GM21528 (cell line): ENCODE data around the gene NHLH1.

Experiments
- ATAC-seq: cut with Tn5 transposase; IDR thresholded peaks from one replicate; pipeline ENCODE4 v1.9.1; 2021; ENCODE audit warnings: mild to moderate bottlenecking, moderate library complexity; ENCODE audit not compliant: unreplicated experiment, low FRiP score

Gene NHLH1

DNA sequence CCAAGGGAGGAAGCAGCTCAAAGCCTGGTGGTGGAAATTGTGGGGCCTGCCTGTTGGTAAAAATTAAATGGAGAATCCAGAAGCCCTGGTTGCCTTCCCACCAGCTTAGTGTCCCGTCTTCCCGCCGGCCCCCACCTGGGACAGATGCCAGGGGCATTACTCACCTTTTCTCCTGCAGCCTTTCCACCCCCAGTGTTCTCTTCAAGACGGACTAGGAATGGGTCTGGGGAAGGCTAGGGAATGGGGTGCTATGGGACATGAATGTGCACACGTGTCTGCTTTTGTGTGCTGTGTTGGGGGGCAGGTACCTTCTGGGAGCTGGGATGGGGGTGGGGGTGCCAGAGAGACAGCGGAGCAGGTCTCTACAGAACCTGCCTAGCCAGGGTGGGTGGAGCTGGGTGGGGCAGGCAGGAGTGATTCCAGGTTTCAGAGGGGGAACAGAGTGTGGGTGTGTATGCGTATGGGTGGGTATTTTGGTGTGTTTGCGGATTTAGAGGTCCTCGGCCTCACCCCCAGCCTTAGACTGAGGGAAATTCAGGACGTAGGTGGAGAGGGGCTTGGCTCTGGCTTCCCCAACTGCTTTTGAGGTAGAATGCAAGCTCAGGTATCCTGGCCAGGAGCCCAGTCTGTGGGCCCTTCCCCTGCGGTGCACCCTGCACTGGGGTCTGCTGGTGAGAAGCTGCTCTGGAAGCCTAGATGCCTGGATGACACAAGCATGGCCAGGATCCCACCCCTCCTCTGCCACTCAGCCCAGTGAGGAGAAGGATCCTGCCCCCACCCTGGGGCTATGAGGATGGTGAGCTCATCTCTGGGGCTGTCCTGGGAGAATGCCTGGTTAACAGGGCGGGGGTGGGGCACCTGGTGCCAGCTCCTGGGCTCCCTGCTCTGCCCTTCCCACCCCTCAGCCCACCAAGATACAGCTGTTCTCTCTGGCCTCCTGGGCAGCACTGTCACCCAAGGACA lies 41.2 kb downstream of the NHLH1 start:
- ATAC-seq = no peak

- no peak for ATAC-seq
Observed at GRCh38 chr1:160408864-160409263, 42.0 kb downstream of the NHLH1 start.

DNA sequence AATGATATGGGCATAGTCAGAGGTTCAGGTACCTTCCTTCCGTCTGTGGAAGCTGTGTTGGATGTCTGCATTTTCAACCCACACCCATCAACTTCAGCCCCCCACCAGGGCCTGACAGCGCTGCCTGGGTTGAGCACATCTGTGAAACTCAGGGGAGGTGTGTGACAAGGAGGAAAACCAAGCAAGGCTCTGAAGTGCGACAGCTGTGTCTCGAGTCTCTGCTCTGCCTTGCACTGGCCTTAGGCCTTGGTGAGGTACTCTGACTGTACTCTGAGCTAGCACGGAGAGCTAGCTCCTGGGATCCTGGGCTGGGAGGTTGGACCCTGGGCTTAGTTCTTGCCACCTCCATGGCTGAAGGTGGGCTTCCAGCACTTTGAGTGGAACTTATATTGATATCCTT lies 42.6 kb downstream of the NHLH1 start:
- ATAC-seq = no peak

GRCh38 chr1:160410406-160411005 lies 43.6 kb downstream of the NHLH1 start:
- no peak for ATAC-seq

GRCh38 chr1:160411271-160412027 lies 44.6 kb downstream of the NHLH1 start:
- ATAC-seq = no peak

DNA sequence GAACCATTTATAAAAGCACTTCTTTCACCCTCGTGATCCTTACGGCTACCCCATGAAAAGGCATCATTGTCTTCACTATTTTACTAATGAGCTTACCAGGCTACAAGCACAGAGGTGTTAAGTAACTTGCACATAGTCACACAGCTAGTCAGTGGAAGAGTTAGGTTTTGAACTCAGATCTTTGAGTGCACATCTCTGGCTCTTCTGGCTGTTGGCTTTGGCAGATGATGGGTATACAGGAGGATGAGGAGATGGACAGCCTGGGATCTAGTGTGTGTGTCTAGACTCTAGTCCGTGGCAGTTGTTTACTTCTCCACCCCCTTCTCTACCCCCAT lies 45.1 kb downstream of the NHLH1 start:
- no peak for ATAC-seq

DNA sequence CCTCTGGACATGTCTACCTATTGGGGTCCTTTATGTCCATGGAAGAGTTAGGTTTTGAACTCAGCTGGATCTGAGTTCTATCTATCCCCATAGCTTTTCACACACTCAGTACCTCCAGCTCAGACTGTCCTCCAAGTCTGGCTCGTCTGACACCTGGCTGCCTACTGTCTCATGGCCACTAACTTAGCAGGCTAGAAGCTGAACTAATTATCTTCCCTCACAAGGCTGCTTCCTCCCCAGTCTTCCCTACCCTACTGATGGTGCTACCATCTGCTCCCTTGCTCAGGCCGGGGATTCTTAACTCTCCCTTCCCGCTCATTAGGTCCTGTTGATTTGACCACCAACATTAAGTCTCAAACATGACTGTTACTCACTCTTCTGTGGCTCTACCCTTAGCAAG lies 46.8 kb downstream of the NHLH1 start:
- ATAC-seq = no peak

DNA sequence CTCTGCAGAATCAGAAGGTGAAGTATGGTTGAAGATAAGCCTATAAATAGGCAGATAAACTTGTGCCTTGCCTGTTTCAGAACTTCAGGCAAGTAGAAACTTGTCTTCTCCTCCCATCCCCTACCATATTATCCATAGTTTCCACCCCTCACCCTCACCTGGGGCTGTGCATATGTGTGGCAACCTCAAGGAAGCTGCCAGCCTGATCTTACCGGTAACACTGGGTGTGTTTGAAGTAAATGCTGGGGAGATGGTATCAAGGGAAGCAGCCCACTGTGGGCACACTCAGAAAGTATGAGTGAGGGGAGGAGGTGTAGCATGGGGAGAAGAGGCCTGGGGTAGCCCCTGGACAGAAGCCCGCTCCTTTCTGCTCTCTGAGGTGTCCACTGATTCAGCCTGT lies 48.0 kb downstream of the NHLH1 start:
- ATAC-seq = no peak

GRCh38 chr1:160415696-160416290 lies 48.9 kb downstream of the NHLH1 start:
- no peak for ATAC-seq

GRCh38 chr1:160416369-160416768 lies 49.5 kb downstream of the NHLH1 start:
- ATAC-seq = no peak

- no peak for ATAC-seq
Observed at GRCh38 chr1:160418483-160418882, 51.6 kb downstream of the NHLH1 start.

GRCh38 chr1:160419150-160419837 lies 52.4 kb downstream of the NHLH1 start:
- ATAC-seq = no peak

DNA sequence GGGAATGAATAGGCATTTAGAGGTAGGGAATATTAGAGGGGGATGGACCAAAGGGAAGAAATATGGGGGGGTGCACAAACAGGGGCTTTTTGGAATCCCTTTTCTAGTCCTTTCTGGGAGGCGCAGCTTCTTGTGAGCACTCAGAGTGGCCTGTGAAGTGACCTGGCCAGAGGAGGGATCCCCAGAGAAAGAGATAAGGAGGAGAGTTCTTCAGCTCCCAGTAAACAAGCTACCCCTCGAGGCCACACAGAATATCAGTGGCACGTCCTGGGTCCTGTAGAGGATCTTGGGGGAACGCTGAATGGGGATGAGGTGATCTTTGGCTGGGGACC lies 52.9 kb downstream of the NHLH1 start:
- no peak for ATAC-seq

- ATAC-seq = no peak
Observed at GRCh38 chr1:160420881-160421842, 54.3 kb downstream of the NHLH1 start.

DNA sequence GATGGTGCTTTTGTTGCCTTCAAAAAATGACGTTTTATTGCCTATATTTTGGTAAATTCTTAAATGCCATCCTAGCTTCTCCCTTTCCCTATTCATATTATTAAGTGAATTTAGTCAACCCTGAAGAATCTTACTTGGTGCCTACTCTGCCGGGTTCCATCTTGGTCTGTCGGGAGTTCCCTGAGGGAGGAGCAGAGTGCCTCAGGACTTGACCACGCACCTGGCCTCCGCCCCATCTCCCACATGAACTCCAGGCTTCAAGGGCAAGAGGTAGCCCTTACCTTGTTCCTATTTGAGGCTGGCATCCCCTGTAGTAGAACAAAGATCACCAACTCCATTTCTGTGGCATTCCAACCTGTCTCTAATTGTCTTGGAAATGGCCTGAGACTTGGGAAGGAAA lies 55.0 kb downstream of the NHLH1 start:
- ATAC-seq = no peak
